Measurements from ENCODE around the gene UBL3.
A peak's percentile ranks its signal among the peaks of the same experiment; 100 is the strongest.

The UBL3 gene, protein sequence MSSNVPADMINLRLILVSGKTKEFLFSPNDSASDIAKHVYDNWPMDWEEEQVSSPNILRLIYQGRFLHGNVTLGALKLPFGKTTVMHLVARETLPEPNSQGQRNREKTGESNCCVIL

DNA sequence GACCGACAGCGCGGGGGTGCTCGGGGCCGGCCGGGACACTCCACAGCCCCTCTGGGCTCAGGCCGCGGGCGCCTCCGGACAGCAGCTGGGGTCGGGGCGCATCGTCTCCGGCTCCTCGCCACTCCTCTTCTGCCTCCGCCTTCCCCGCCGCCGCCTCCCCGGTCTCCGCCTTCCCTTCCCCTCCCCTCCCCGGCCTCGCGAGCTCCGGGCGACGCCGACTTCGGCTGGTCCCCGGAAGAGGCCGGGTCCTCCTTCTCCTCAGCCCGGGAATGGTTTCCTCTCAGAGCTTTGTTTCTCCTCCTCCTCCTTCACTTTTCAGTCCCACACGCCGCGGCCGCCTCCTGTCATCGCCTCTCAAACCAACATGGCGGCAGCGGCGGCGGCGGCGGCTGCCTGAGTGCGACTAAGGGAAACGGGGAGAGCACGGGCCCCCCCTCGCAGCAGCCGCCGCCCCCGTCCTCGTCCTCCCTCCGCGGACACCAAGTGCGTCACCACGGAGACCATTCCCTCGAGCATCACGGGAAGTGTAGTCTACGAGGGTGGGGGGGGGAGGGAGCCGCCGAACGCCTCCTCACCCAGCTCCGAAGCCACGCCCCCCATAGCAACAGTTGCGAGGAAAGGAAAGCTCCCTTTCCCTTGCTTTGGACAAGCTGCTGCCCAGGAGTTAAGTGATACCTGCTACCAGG, at the start of gene UBL3:
Gene UBL3, minus strand, starts transcription at position 405 of the 686 bp plus-strand sequence. CDS start 1,079 bp downstream, outside the sequence.
- DNase-seq, result peak; percentile 94

DNA sequence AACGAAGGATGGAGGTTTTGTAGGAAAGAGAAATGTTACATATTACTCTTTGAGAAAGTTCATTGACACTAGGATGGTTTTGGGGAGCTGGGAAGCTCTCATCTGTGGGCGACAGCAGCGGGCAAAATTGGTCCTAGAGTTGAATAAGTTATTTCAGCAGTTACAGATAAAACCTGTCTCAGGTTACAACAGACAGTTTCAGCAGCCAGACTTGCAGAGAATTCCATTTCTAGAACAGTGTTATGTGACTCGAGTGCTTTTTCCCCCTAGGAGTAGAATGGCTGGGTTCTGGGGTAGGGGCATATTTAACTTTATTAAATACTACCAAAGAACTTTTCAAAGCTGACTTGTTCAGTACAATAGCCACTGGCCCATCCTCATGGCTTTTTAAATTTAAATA, 46.7 kb upstream of the UBL3 start:
- DNase-seq, result no peak

DNA sequence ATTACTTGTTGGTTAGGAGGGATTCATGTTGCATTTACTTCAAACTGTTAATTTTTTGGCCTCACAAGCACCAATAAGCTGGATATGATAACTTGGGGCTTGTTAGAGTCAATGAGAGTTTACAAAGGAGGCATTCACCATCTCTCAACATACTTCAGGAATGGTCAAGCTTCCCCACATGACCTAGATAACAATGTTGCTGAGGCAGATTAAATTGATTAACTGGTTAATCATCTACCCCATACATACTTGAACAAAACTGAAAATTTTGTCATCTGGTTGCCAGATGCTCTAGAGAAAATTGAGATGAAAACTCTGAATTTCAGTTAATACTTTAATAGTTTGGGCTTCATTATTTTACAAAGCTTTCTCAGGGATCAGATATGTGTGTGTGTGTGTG, 43.0 kb upstream of the UBL3 start:
- no peak for DNase-seq

DNA sequence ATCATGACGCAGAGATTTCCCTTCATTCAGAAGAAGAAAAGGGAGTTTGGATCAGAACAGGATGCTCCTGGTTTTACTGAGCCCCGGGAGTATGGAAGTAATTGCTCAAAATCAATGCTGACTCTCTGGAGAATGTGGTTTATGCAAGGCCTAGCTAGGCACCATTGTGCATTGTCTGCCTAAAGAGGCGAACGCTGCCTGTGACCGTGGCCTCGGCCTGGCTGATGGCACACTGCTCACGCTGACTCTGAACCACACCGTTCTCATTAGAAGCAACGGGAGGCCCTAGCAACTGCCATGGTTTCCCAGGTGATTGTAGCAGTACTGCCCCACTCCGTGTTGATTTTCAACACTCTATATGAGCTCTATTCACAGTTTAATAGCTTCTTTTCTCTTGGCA, 41.7 kb upstream of the UBL3 start:
- DNase-seq, result peak; percentile 65

DNA sequence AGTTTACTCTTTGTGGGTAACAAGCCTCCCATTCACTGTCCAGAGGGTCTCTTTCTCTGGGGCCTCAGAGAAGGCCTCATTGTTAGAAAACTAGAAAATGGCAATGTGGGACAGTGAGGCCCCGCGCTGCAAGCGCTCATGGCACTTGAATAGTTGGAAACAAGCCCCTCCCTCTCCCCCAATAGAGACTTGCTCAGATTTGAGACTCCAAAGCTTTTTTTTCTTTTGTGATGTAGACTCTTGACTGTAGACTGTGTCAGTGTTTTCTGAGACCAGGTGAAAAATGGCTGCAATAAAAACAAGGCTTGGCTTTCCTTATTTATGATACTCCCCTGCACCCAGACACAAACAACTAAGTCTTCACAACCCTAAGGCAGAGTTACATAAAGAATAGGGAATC, 38.7 kb upstream of the UBL3 start:
- DNase-seq, result no peak

DNA sequence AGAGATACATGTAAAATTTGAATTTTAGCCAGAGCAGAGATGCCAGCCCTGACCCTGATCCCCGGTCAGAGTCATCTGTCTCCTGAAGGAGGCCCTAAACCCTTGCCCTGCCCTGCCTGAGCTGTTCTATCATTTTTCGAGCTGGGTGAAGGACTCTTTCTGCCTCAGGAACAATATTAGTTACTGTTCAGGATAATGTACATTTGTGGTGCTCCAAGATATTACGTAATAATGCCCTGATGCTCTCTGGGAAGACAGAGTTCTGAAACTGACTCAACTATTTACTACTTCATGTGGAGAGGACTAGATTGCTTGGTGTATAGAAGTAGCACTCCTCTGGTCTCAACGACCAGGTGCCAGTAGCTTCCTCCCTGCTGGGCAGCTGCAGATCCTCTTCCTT, 37.9 kb upstream of the UBL3 start:
- DNase-seq, result no peak

DNA sequence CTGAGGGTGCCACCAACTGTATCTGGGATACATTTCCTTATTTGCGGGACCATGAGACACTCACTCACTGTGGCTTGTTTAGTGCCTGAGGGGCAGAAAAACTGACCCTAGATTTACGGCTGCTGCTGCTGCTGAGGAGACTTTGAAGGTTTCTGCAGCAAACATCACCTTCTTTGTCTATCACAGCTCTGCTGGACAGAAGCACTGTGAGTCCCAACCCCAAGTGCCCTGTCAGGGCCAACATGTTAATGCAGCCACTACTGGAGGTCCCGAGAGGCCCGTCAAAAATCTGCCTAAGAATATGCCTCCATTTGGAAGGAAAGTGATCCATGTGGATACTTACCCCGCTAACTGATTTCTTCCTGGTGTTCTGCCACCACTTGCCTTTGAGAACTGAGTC, 37.3 kb upstream of the UBL3 start:
- DNase-seq, result no peak

DNA sequence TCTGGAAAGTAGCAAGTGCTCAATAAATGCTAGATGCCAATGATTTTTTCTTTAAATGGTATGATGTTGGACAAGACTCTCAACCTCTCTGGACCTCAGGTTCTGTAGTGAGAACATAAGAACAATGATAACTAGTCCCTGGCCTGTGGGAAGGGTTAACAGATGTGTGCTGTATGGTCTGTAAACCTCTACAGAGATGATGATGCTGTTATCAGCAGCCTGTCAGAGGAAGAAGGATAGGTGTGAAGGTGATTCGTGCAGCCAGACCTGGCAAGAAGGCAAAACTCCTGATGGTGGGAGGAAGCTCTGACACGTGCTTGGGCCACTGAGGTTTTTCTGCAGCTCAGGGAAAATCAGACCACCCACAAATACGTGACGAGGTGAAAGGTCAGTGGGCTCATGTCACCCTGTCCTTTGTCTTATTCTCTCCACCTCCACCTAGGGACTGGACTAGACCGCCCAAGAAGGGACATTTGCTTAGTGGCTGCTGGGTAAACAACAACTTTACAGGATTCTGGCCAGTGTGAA, 36.7 kb upstream of the UBL3 start:
- no peak for DNase-seq

DNA sequence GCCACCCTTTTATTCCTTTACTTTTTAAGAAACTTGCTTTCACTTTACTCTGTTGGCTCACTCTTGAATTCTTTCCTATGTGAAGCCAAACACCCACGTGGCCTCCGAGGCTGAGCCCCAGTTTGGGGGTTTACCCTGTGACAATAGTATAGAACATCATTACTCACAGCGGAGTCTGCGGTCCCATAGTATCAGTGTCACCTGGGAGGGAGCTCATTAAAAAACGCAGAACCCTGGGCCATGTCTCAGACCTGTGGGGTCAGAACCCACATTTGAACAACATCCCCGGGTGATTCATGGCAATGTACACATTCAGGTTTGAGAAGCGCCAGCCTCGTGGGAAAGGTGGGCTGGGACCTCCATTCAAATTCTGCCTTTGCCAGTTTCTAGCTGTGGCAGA, 36.0 kb upstream of the UBL3 start:
- no peak for DNase-seq

DNA sequence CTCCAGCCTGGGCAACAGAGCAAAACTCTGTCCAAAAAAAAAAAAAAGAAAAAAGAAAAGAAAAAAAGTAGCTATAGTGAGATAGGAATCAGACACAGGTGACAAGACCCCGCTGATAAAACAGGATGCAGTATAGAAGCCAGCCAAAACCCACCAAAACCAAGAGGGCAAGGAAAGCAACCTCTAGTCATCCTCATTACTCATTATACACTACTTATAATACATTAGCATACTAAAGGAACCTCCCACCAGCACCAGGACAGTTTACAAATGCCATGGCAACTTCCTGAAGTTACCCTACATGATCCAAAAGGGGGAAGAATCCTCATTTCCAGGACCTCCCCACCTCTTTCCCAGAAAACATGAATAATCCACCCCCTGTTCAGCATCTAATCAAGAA, 35.6 kb upstream of the UBL3 start:
- DNase-seq, result no peak

DNA sequence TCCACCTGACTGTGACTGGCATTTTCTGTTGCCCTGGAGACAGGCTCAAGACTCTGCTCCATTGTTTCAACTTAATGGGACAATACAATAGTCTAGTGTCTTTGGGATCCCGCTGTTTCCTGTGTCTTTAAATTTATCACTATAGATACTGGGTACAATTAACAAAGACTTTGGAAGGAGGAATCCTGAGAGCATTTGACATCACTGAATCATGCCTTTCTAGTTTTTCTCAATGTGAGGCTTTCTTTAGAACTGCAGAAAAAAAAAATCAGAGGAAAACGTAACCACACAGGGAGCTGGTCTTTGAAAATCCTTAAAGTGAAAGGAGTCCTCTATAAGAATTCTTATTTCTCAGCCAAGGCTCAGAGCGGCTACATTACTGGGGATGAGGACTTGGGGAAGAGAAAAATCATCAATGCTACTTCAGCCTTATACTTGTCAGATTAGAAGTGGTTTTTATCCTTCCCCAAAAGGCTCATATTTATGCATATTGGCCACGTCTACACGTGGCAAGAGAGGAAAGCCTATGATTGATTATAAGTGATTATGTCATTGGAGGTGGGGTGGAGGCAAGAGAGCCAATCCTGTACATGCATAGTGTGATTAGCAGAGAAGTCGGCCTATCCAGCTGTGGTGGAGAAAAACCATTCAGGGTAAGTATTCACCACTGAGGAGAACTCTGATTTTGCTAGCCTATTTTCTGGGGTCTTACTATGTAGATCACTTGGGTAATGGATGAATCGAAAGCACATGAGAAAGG, 34.4 kb upstream of the UBL3 start:
- DNase-seq, result no peak

DNA sequence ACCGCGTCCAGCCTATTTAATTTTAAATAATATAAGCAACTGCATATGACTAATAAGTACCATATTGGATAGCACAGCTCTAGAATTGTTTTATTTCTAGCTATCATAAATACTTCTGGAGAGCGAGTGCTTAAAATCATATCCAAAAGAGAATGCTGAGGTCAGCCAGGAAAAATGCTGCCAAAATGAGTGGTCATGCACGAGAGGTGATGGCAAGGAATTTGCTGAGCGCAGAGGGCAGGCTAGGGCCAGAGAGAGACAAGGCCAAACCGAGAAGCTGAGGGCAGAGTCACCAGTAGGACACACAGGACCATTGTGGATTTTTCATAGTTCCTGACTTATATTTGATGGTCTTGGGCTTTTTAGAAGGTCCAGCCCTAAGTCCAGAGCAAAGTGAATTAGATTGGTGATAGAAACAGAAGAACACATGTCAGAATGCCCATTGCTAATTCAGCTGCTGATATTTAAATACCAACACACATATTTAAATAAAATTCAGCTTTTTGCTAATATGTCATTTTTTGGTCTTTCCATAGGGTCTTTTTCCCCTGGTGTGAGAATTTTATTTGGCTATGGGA, 33.6 kb upstream of the UBL3 start:
- no peak for DNase-seq

DNA sequence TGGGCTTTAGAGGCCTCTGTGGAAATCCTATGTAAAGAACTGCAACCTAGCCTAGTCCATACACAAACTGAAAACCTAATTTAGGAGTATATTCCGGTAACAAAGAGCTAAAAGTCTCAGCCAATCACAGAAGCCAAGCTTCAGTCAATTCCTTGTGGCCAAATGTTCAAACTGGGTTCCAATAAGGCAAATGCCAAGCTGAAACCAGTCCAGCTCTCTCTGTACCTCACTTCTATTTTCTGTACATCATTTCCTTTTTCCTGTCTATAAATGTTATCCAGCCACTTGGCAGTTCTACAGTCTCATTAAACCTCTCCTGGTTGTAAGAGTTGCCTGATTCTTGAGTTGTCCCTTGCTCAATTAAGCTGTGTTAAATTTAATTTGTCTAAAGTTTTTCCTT, 31.7 kb upstream of the UBL3 start:
- no peak for DNase-seq

DNA sequence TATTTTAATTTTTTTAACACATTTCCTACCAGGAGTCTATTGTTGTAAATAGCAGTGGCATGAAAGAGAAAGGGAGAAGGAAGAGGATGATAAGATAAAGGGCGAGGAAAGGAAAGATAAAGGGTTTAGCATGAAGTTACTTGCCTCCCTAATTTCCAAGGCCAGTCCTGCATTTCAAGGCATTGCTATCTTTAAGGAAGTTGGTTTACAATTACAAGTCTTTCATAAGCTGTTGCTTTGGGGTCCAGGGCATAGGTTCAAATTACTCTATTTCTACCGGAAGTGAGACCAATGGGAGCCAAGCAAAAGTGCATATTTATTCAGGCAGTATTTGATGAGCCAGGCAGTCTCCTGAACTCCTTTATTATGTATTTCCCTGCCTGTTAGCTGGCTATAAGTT, 27.7 kb upstream of the UBL3 start:
- no peak for DNase-seq

DNA sequence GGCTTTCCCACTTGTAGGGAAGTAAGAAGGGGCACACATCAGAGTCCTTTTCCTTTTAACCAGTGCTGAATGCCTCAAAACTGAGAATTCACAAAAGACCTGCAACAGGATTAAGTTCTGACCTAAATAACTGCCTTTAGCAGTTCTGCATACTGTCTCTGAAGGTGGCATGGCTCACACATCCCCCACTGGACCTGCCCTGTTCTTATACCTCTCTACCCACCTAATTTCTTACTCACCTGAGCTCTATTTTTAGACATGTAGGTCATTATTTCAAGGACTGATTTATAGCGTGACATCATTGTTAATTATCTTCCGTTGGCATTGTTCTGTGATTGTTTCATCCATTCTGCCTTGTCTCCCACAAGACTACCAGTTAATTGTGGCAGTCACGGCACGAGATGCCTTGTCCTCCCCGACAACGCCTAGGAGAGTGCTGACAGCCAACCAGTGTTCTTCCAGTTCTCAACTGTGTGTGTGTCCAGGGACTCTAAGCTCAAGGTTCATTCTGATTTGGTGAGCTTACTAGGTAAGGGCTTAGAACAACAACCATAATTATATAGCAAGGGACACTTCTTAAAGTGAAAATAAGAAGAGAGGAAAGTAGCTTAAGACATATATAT, 27.1 kb upstream of the UBL3 start:
- no peak for DNase-seq

DNA sequence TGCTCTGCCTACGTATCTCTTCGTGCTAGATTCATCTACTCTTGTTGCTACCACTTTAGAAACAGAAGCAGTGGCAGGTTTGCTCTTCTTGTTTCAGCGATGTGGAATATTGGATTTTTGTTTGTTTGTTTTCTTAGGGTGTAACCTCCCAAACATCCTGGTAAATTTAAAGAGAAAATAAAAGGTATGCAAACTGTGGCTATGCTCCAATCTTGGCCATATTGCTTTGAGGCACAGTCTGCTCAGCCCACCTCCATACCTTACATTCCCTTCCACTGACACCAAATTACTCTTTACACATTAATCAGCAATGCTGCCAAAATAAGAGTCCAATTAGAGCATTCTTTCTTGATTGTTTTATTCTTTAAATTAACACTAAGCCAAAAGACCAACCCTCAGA, 25.2 kb upstream of the UBL3 start:
- no peak for DNase-seq

DNA sequence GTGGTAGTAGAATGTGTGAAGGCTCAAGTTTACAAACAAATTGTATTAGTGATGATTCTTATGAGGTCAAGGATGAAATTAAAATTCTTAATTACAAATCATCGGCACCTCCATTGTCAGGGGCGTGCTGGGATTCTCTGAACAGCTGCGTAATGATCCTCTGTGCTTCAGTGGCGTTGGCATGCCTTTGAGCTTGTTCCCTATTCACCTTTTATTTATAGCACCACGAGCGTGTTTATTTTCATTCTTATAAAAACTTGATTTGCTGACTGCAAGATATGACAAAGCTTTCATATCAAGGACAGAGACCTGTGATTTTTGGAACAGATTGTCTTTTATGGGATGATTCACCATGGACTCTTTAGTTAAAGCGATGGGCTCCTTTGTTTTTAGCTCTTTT, 18.2 kb upstream of the UBL3 start:
- DNase-seq, result no peak

DNA sequence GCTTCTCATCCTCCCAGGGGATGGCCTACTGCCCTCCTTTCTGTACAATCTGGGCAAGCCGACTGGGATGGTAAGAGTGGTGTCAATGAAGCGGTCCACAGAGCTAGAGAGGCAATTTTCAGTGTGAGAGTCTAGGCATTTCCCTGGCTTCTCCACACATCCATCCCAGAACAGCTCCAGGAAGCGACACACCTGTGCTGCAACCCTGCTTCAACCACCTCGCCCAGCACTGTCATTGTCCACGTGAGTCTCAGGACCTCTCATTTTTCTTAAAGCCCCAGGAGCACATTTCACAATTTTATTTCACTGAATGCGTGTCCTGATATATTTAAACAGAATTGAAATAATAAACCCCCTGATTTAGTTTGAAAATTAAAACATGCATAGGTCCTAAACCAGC, 15.5 kb upstream of the UBL3 start:
- no peak for DNase-seq

DNA sequence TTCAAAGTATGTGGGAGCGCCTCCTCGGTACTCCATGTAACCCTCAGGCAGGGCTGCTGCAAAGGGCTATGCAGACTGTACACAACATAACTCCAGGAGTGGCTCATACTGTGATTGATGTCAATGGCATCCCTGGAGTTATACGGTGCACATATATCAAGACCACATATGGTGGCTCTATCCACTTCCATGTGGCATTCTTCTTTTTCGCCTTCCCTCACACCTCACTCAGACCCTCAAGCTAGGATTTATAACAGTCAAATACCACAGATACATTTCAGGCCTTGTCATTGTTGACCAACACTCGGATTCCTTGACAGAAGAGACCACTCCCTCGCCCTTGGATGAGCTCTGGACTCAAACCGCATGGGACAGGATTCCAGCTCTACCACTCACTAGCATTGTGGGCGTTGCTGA, 11.3 kb upstream of the UBL3 start:
- DNase-seq, result no peak

DNA sequence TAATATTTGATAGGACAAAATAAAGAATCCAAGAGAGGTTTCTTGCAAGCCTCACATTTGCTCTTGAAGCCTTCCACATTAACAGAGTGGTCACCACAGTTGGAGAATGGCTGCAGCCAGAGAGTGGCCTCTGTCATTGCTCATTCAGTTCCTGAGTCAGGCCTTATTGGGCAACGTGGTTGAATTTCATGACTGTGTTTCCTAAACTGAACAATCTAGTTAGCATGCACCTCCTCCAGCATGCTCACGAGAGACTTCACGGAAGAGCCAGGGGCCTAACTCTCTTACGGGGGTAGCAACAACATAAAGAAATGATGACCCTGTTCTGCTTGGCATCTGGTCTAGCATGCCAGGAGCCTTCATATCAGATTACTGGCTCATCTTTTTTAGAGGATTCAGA, 9.6 kb upstream of the UBL3 start:
- DNase-seq, result no peak

DNA sequence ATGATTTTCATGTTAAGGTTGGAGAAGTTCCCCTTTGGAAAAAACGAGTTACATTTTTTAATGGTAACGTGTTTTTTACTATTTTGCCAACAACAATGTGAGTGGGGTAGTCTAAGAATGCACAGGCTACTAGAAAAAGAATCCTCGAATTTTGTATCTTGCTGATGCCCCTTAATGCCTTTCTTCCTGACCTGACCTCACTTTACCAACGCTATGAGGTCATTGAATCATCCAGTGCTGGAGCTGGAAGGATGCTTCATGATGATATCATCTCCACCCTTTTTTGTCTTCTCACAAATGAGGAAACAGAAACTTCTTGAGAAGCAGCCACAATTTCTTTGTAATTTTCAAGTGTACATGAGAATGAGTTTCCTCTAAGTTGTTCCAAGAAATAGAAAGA, 8.2 kb upstream of the UBL3 start:
- no peak for DNase-seq

DNA sequence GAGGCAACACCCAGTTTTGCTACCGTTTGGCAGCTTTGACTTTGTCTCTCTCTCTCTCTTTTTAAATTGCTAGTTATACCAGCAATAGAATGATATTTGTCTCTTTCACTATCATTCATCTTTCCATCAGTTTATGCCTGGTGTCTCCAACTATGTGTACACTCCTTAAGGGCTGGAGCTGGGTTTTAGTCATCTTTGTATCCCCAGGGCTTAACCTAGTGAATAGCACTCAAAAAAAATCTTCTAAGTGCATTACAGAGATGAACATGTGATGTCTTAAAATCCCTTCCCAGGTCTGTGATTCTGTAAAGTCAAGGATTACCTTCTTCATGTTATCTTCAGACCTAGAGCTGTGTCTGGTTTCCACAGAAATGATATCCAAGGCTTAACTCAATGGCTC, 7.8 kb upstream of the UBL3 start:
- DNase-seq, result no peak

DNA sequence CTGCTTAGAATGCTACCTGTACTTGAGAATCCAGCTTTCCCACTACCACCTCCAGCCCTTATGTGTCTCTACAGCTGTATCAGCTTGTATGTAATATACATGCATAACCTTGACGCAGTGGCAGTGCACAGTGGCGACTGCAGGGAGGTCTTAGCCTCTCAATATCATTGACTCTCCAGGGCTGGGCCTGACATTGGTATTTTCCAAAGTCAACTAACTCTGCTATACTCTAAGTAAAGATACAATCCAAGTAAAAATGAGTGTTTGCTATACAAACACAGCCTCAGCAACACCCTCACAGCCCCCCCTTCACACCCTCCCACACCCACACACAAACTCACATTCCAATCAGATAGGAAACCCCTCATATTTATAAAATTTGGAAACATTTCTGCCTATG, 6.7 kb upstream of the UBL3 start:
- DNase-seq, result no peak

DNA sequence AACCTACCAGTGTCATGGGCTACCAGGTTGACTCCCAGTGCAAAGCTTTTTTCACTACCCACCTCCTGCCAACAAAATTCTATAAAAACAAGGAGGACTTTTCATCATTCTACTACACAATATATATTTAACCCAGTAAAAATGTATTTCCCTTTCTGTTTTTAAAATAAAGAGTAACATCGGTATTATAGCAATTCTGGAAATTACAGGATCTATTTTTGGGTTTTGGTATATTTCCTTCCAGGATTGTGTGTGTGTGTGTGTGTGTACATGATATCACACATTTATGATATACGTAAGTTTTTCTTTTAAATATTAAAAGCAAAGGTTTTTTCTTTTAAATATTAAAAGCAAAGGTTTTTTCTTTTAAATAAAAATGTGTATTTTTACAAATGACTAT, 6.0 kb upstream of the UBL3 start:
- DNase-seq, result no peak
